ENCODE results near the gene RASA3.
"Not testable (repeated sequence)": the region's sequence is repeated elsewhere in the genome, so short reads cannot be mapped to it uniquely, and the experiment has no call there.

RASA3 gene

GRCh38 chr13:114110091-114110829 lies 22.2 kb downstream of the RASA3 start:
- DNase-seq: peak; percentile 82

- DNase-seq: no peak
These were observed 22.8 kb downstream of the RASA3 start for GRCh38 chr13:114109641-114110041.

GRCh38 chr13:114108894-114109293 lies 23.5 kb downstream of the RASA3 start:
- no peak for DNase-seq

- DNase-seq: no peak
These were observed 24.2 kb downstream of the RASA3 start for GRCh38 chr13:114108141-114108761.

GRCh38 chr13:114107686-114108081 lies 24.7 kb downstream of the RASA3 start:
- no peak for DNase-seq

- no peak for DNase-seq
These were observed 25.3 kb downstream of the RASA3 start for GRCh38 chr13:114106991-114107685.

- DNase-seq: no peak
These were observed 25.9 kb downstream of the RASA3 start for GRCh38 chr13:114106526-114106925.

GRCh38 chr13:114105521-114106225 lies 26.8 kb downstream of the RASA3 start:
- DNase-seq: no peak

GRCh38 chr13:114104655-114105520 lies 27.5 kb downstream of the RASA3 start:
- DNase-seq: no peak

GRCh38 chr13:114103801-114104654 lies 28.4 kb downstream of the RASA3 start:
- DNase-seq: no peak

- not testable (repeated sequence) for DNase-seq
These were observed 29.2 kb downstream of the RASA3 start for GRCh38 chr13:114103289-114103621.

GRCh38 chr13:114102521-114103288 lies 29.7 kb downstream of the RASA3 start:
- DNase-seq: no peak

- DNase-seq: no peak
These were observed 30.3 kb downstream of the RASA3 start for GRCh38 chr13:114102131-114102520.

- no peak for DNase-seq
These were observed 30.9 kb downstream of the RASA3 start for GRCh38 chr13:114101358-114102130.

- DNase-seq: no peak
These were observed 31.7 kb downstream of the RASA3 start for GRCh38 chr13:114100446-114101357.

GRCh38 chr13:114099918-114100445 lies 32.4 kb downstream of the RASA3 start:
- DNase-seq: no peak

- no peak for DNase-seq
These were observed 33.2 kb downstream of the RASA3 start for GRCh38 chr13:114099191-114099590.

GRCh38 chr13:114098689-114099056 lies 33.8 kb downstream of the RASA3 start:
- DNase-seq: not testable (repeated sequence)

Measured in CD4-positive, alpha-beta T cell treated with Interleukin-12 subunit alpha and Interleukin-12 subunit beta, for 1 hour (primary cell).